K562 (cell line): ENCODE measurements around the gene CDK1. TPM values are rescaled to one million over a fixed set of nuclear protein-coding genes. Genes with fewer than 3 reads are reported as not detected.
A peak's percentile ranks its signal among the peaks of the same experiment; 100 is the strongest.

ENCODE experiments used
- ATAC-seq: fragments of 200-7000 bp; cut with Tn5 transposase; 3 replicates; pipeline ENCODE4 v1.9.1; 2020; ENCODE audit warnings: moderate library complexity
- BruUV-seq: library from RNA; stranded (reverse); fragments of 400-500 nt; replicated peaks from 2 replicates; lab custom pipeline; 2021; lab: Mats Ljungman, UMichigan
- CTCF ChIA-PET: fragments of 300-600 bp; formaldehyde crosslinking; extraction: SDS; loops from one replicate; lab custom pipeline; 2021; ENCODE audit warnings: low intra/inter-chr PET ratio; lab: Yijun Ruan, JAX
- POLR2A ChIA-PET: fragments of 300-600, 350-650 bp; sonication (Branson Sonifier 250); formaldehyde crosslinking; extraction: SDS; loops from one replicate; lab custom pipeline; 2021; ENCODE audit warnings: antibody characterized with exemption, inconsistent platforms; lab: Yijun Ruan, JAX
- DNase-seq, 4 experiments: peaks; one replicate each; pipeline versions ENCODE4 v3.0.0 to v3.0.0-alpha.2; 2011 to 2018; ENCODE audit warnings: low spot score in 3 of 4, mixed read lengths in 3 of 4; ENCODE audit errors: extremely low read depth in 1 of 4
- FAIRE-seq: peaks from 2 replicates; lab custom pipeline; 2011; peaks lifted over from hg19 to GRCh38; lab: Jason Lieb, UNC
- H2AFZ ChIP-seq: 2 replicates; pipeline ENCODE4 v1.6.0; 2011; ENCODE audit warnings: low read depth, low read length, control low read depth, inconsistent platforms
- H3K27ac ChIP-seq: fragments of 200-600 bp; 3 replicates; pipeline ENCODE4 v1.8.0; 2011; ENCODE audit warnings: low read depth, mild to moderate bottlenecking, control low read depth, inconsistent platforms, low read length, moderate library complexity, mixed read lengths; ENCODE audit errors: extremely low read depth
- H3K27me3 ChIP-seq, 2 experiments: fragments of 300-600 bp in 1 of 2; 2 replicates in 1 of 2; 3 replicates in 1 of 2; pipeline versions ENCODE4 v1.6.0 to v1.8.0; 2011; ENCODE audit warnings: inconsistent platforms in 2 of 2, low read length in 2 of 2, mild to moderate bottlenecking in 1 of 2, mixed read lengths in 1 of 2, moderate library complexity in 1 of 2; ENCODE audit not compliant: control insufficient read depth in 2 of 2, insufficient read depth in 2 of 2
- H3K36me3 ChIP-seq: fragments of 300-600 bp; 3 replicates; pipeline ENCODE4 v1.8.0; 2011; ENCODE audit warnings: mild to moderate bottlenecking, low read length, inconsistent platforms; ENCODE audit not compliant: control insufficient read depth, insufficient read depth
- H3K4me1 ChIP-seq, 2 experiments: fragments of 200-600 bp in 1 of 2; replicated peaks in 1 of 2; 2 replicates in 1 of 2; 3 replicates in 1 of 2; pipeline versions ENCODE4 v1.5.1 to v1.8.0; 2011; ENCODE audit warnings: inconsistent platforms in 2 of 2, low read length in 2 of 2, mild to moderate bottlenecking in 1 of 2, mixed read lengths in 1 of 2, moderate library complexity in 1 of 2; ENCODE audit not compliant: control insufficient read depth in 2 of 2, insufficient read depth in 2 of 2
- H3K4me2 ChIP-seq: 2 replicates; pipeline ENCODE4 v1.6.1; 2011; ENCODE audit warnings: low read length, control low read depth, inconsistent platforms, mixed read lengths; ENCODE audit not compliant: insufficient read depth
- H3K4me3 ChIP-seq: fragments of 200-600 bp; sonication (generic), shearing (Covaris generic); 2 replicates; pipeline ENCODE4 v1.5.1; 2016; ENCODE audit warnings: control low read depth, inconsistent platforms
- H3K79me2 ChIP-seq: fragments of 200-600 bp; 3 replicates; pipeline ENCODE4 v1.8.0; 2011; ENCODE audit warnings: low read length, inconsistent platforms; ENCODE audit not compliant: control insufficient read depth, insufficient read depth
- H3K9ac ChIP-seq, 2 experiments: 2 replicates each; pipeline versions ENCODE4 v1.6.0 to v1.6.1; 2011; ENCODE audit warnings: low read depth in 2 of 2, low read length in 2 of 2, control low read depth in 1 of 2, inconsistent platforms in 1 of 2, mild to moderate bottlenecking in 1 of 2, mixed read lengths in 1 of 2; ENCODE audit not compliant: insufficient read depth in 1 of 2
- H3K9me1 ChIP-seq: one replicate; pipeline ENCODE4 v1.6.0; 2011; ENCODE audit warnings: inconsistent platforms, mild to moderate bottlenecking, low read length, moderate library complexity; ENCODE audit not compliant: control insufficient read depth, insufficient read depth
- H3K9me3 ChIP-seq: replicated peaks from 2 replicates; pipeline ENCODE4 v1.5.1; 2011; ENCODE audit warnings: low read depth, low read length, inconsistent platforms; ENCODE audit not compliant: control insufficient read depth, insufficient read depth
- H4K20me1 ChIP-seq: replicated peaks from 2 replicates; pipeline ENCODE4 v1.6.1; 2011; ENCODE audit warnings: low read length, inconsistent platforms, mixed read lengths; ENCODE audit not compliant: control insufficient read depth, insufficient read depth
- C11orf30 ChIP-seq: fragments of 450-650 bp; IDR thresholded peaks from 2 replicates; pipeline ENCODE4 v1.6.1; 2016; ENCODE audit warnings: low read depth, mild to moderate bottlenecking
- CHD4 ChIP-seq: fragments of 200-600 bp; sonication (generic); IDR thresholded peaks from 3 replicates; pipeline ENCODE4 v1.6.1; 2012; ENCODE audit warnings: low read depth, mild to moderate bottlenecking, mixed read lengths, low read length, inconsistent platforms; ENCODE audit not compliant: insufficient read depth, insufficient replicate concordance, poor library complexity, severe bottlenecking
- DACH1 ChIP-seq: fragments of 450-650 bp; IDR thresholded peaks from 2 replicates; pipeline ENCODE4 v1.6.1; 2018; ENCODE audit not compliant: partially characterized antibody
- MAFF ChIP-seq: IDR thresholded peaks from 2 replicates; pipeline ENCODE4 v1.6.1; 2012; ENCODE audit warnings: low read length, improper control_type of control experiment
- MAFG ChIP-seq: fragments of 450-650 bp; conservative IDR thresholded peaks from 2 replicates; pipeline ENCODE4 v1.6.1; 2016; ENCODE audit warnings: missing genetic modification characterization, missing compliant biosample characterization
- MAFK ChIP-seq: IDR thresholded peaks from 2 replicates; pipeline ENCODE4 v1.6.1; 2011; ENCODE audit warnings: low read length, improper control_type of control experiment
- NCOA2 ChIP-seq, 2 experiments: fragments of 450-650 bp; IDR thresholded peaks; 2 replicates each; pipeline ENCODE4 v1.6.1; 2018; ENCODE audit warnings: mild to moderate bottlenecking in 2 of 2, moderate library complexity in 1 of 2; ENCODE audit not compliant: partially characterized antibody in 2 of 2
- PML ChIP-seq: IDR thresholded peaks from 2 replicates; pipeline ENCODE4 v1.6.1; 2012; ENCODE audit warnings: low read length, inconsistent platforms
- RBFOX2 ChIP-seq: fragments of 200-400 bp; formaldehyde crosslinking; IDR thresholded peaks from 2 replicates; pipeline ENCODE4 v1.6.1; 2017; ENCODE audit warnings: low read depth, mild to moderate bottlenecking, low read length, moderate library complexity
- REST ChIP-seq, 2 experiments: fragments of 450-650 bp; formaldehyde crosslinking in 1 of 2; IDR thresholded peaks; 2 replicates each; pipeline versions ENCODE4 v1.4.0 to v1.6.1; 2014 to 2020; ENCODE audit warnings: mild to moderate bottlenecking in 2 of 2, borderline replicate concordance in 1 of 2, low read depth in 1 of 2
- SMAD4 ChIP-seq: fragments of 250-450 bp; sonication (Bioruptor Pico); conservative IDR thresholded peaks from 2 replicates; pipeline ENCODE4 v1.8.0; 2021; ENCODE audit warnings: inconsistent platforms, mild to moderate bottlenecking, moderate library complexity
- SMARCA4 ChIP-seq: fragments of 450-650 bp; IDR thresholded peaks from 2 replicates; pipeline ENCODE4 v1.6.1; 2016
- ZKSCAN3 ChIP-seq: fragments of 250-450 bp; sonication (Bioruptor Pico); IDR thresholded peaks from 2 replicates; pipeline ENCODE4 v1.4.0; 2020
- ZNF140 ChIP-seq: fragments of 250-450 bp; sonication (Bioruptor Pico); IDR thresholded peaks from 2 replicates; pipeline ENCODE4 v1.8.0; 2021; ENCODE audit warnings: moderate library complexity, mild to moderate bottlenecking, inconsistent platforms
- ZNF143 ChIP-seq: sonication (generic); formaldehyde crosslinking; IDR thresholded peaks from 2 replicates; pipeline ENCODE4 v1.9.0; 2022; ENCODE audit warnings: mild to moderate bottlenecking, missing genetic modification reagents
- ZNF232 ChIP-seq: sonication (generic); formaldehyde crosslinking; IDR thresholded peaks from 2 replicates; pipeline ENCODE4 v1.8.0; 2022; ENCODE audit warnings: mild to moderate bottlenecking, missing genetic modification reagents
- ZNF316 ChIP-seq: fragments of 450-650 bp; IDR thresholded peaks from 2 replicates; pipeline ENCODE4 v1.6.1; 2016
- in situ Hi-C: fragments of 300-500 bp; cut with MboI; formaldehyde crosslinking; loops from 4 replicates; pipeline ENCODE4 v1.15.0; 2018; ENCODE audit warnings: inconsistent platforms, mixed read lengths
- intact Hi-C: fragments of 100-400 bp; cut with micrococcal nuclease; formaldehyde crosslinking; loops from 2 replicates; pipeline ENCODE4 v1.14.2; 2022
- polyA plus RNA-seq, 8 experiments: library from polyadenylated mRNA; depleted of rRNA in 4 of 8; stranded (reverse) in 5 of 8; unstranded in 3 of 8; fragments of >200 nt; fragmentation: Nextera tagmentation in 2 of 8; fragmentation: Illumina TruSeq in 1 of 8; extraction: Ambion mirVana in 2 of 8; extraction: Trizol in 1 of 8; gene quantifications; 2 replicates each; pipeline versions ENCODE4 v1.2.1 to v1.2.3, GENCODE V29; 2011 to 2014; ENCODE audit warnings: inconsistent platforms in 1 of 8, missing spikeins in 1 of 8
- total RNA-seq, 7 experiments: library from RNA; depleted of rRNA in 6 of 7; stranded (reverse); fragments of >200 nt in 6 of 7; fragmentation: Illumina TruSeq in 2 of 7; extraction: Trizol in 2 of 7; gene quantifications; 2 replicates each; pipeline versions ENCODE4 v1.2.1 to v1.2.3, GENCODE V29; 2011 to 2021; ENCODE audit warnings: low replicate concordance in 1 of 7

The CDK1 gene
- total and polyA plus RNA-seq, 9 of the 15 experiments (the other 6 are each of a cell fraction or from before 2014, with no cell fraction given), result 156 to 685 (median 236) TPM

GRCh38 chr10:60788544-60788943 is 10.3 kb downstream of the CDK1 start:
- no peak overlapping the region for H3K4me2 ChIP-seq
- H3K27ac ChIP-seq, result no peak overlapping the region
- intact Hi-C loops, result loop anchor here (10.0 kb wide), 1 partner anchor 494 kb away; no protein-coding TSS in a partner anchor

More at GRCh38 chr10:60788544-60788943, 10.3 kb downstream of the CDK1 start:
- DNase-seq (no peak), FAIRE-seq (no peak), ATAC-seq (0 out of 3 replicates have a peak, but pooled peaks have one; percentile 13)
- ChIA-PET POLR2A (interaction anchor here (0.5 to 6.6 kb wide), 4 partner anchors 10 to 487 kb away, joined by 3 to 56 read pairs (median 5); partner anchors contain the start of gene CDK1), CTCF (no interaction called here)
- Histone ChIP-seq H2AFZ (no peak overlapping the region), H3K27me3 (no peaks in the 10 kb centered on the region), H3K9me1 (no peaks in the 10 kb centered on the region), H4K20me1 (peaks cover 4% of the 10 kb centered on the region; the same call in 1 of the 2 replicates), H3K9ac (no peak overlapping the region), H3K9me3 (no peaks in the 10 kb centered on the region), H3K79me2 (peaks cover 98% of the 10 kb centered on the region), H3K4me1 (peaks cover 0 to 3% of the 10 kb centered on the region in 2 experiments; a peak in 2 of 5 replicates), H3K4me3 (no peak overlapping the region), H3K36me3 (peaks cover 100% of the 10 kb centered on the region)
- TF ChIP-seq MAFF (peak; percentile 99), SMAD4 (no peak), RBFOX2 (0 out of 2 replicates have a peak, but pooled peaks have one; percentile 27), ZNF140 (CRISPR knock-in tag) (no peak), MAFK (peak; percentile 99), CHD4 (no peak), MAFG (peak; percentile 97), ZNF232 (CRISPR knock-in tag) (no peak), DACH1 (no peak), SMARCA4 (no peak), ZNF316 (peak; percentile 99), REST (IDR thresholded peaks at IDR 0.05; ENCODE audit: borderline replicate concordance) (no peak), REST (CRISPR knock-in tag; IDR thresholded peaks at IDR 0.05; ENCODE audit: low read depth) (no peak), C11orf30 (peak; percentile 96), NCOA2 (IDR thresholded peaks at IDR 0.05; ENCODE audit: partially characterized antibody in 2 of 2) (no peak), ZKSCAN3 (CRISPR knock-in tag) (no peak), ZNF143 (no peak), PML (no peak)
- in situ Hi-C loops, result no loop called here
- no TSS peak for BruUV-seq
